Natural killer cell (primary cell): ENCODE data around the gene RGS2. TPM values are rescaled to one million over a fixed set of nuclear protein-coding genes. Genes with fewer than 3 reads are reported as not detected.

Experiments used
- ATAC-seq, 3 donors: fragments of 150-1000 bp in 2 of 3; fragments of 200-7000 bp in 1 of 3; cut with Tn5 transposase; 1 replicate in 1 of 3; 2 replicates in 2 of 3; pipeline ENCODE4 v1.10.0; 2021; ENCODE audit warnings: mild to moderate bottlenecking in 2 of 3, moderate library complexity in 2 of 3
- DNase-seq, 2 donors: peaks; one replicate each; pipeline versions ENCODE4 v3.0.0 to v3.0.0-alpha.2; 2013 to 2021; ENCODE audit warnings: mixed read lengths in 1 of 2
- H3K27ac ChIP-seq: one replicate; pipeline ENCODE4 v1.5.1; 2013; ENCODE audit warnings: mild to moderate bottlenecking, low read length
- H3K27me3 ChIP-seq: one replicate; pipeline ENCODE4 v1.6.1; 2013; ENCODE audit warnings: low read length; ENCODE audit not compliant: control insufficient read depth, insufficient read depth
- H3K36me3 ChIP-seq: one replicate; pipeline ENCODE4 v1.6.1; 2013; ENCODE audit warnings: low read length; ENCODE audit not compliant: control insufficient read depth, insufficient read depth
- H3K4me1 ChIP-seq: one replicate; pipeline ENCODE4 v1.6.1; 2013; ENCODE audit warnings: low read length; ENCODE audit not compliant: control insufficient read depth, insufficient read depth
- H3K4me3 ChIP-seq: one replicate; pipeline ENCODE4 v1.5.1; 2013; ENCODE audit warnings: low read length
- H3K9me3 ChIP-seq: one replicate; pipeline ENCODE4 v1.6.1; 2013; ENCODE audit warnings: low read length; ENCODE audit not compliant: control insufficient read depth, insufficient read depth
- H3K27ac Mint-ChIP-seq, 2 donors: one replicate each; pipeline ENCODE4 v1.8.0; 2022; ENCODE audit warnings: mild to moderate bottlenecking in 2 of 2, mixed read lengths in 2 of 2, moderate library complexity in 1 of 2
- H3K27me3 Mint-ChIP-seq, 2 donors: one replicate each; pipeline ENCODE4 v1.8.0; 2022; ENCODE audit warnings: low read depth in 2 of 2, mixed read lengths in 2 of 2
- H3K36me3 Mint-ChIP-seq: one replicate; pipeline ENCODE4 v1.8.0; 2022; ENCODE audit warnings: mixed read lengths
- H3K4me1 Mint-ChIP-seq, 2 donors: one replicate each; pipeline ENCODE4 v1.8.0; 2022; ENCODE audit warnings: mixed read lengths in 2 of 2
- H3K4me3 Mint-ChIP-seq: one replicate; pipeline ENCODE4 v1.8.0; 2022; ENCODE audit warnings: mild to moderate bottlenecking, moderate library complexity, mixed read lengths
- H3K9me3 Mint-ChIP-seq, 2 donors: one replicate each; pipeline ENCODE4 v1.8.0; 2022; ENCODE audit warnings: mixed read lengths in 2 of 2
- WGBS: methylation state at CpG from one replicate; pipeline ENCODE4 v1.1.7; 2013; ENCODE audit warnings: missing lambda C conversion rate; ENCODE audit not compliant: insufficient coverage; 5-methylcytosine and 5-hydroxymethylcytosine counted together
- intact Hi-C: fragments of 100-400 bp; cut with micrococcal nuclease; formaldehyde crosslinking; loops from one replicate; pipeline ENCODE4 v1.14.2; 2022
- total RNA-seq, 4 donors: library from RNA; stranded (reverse); fragments of 120-200 nt in 1 of 4; gene quantifications; one replicate each; pipeline versions ENCODE4 v1.2.3 to v1.2.4, GENCODE V29; 2013 to 2022
- TF ChIP-seq, protein P1 (sequence below): fragments of 200-600 bp; IDR thresholded peaks from one replicate; pipeline ENCODE4 v1.8.0; 2022; ENCODE audit warnings: antibody characterized with exemption

Gene RGS2
- total RNA-seq, 3 donors from 2014 or later (not counting 1 experiment from before 2014, with no cell fraction given): 117 to 268 (median 154) TPM

- peaks cover 10% of the 10 kb centered on the region for H3K4me1 ChIP-seq
- H3K4me3 ChIP-seq: no peak overlapping the region
- DNase-seq: no peak
- WGBS: 93% methylated on average over 3 of the region's 3 CpGs
- no peak for ATAC-seq
- Mint-ChIP-seq H3K4me3 (no peak overlapping the region), H3K27me3 (no peaks in the 10 kb centered on the region), H3K36me3 (peaks cover 12% of the 10 kb centered on the region), H3K4me1 (peaks cover 24 to 27% of the 10 kb centered on the region in 2 donors), H3K27ac (no peak overlapping the region), H3K9me3 (no peaks in the 10 kb centered on the region)
- H3K9me3 ChIP-seq: no peaks in the 10 kb centered on the region
- TF ChIP-seq, protein P1, sequence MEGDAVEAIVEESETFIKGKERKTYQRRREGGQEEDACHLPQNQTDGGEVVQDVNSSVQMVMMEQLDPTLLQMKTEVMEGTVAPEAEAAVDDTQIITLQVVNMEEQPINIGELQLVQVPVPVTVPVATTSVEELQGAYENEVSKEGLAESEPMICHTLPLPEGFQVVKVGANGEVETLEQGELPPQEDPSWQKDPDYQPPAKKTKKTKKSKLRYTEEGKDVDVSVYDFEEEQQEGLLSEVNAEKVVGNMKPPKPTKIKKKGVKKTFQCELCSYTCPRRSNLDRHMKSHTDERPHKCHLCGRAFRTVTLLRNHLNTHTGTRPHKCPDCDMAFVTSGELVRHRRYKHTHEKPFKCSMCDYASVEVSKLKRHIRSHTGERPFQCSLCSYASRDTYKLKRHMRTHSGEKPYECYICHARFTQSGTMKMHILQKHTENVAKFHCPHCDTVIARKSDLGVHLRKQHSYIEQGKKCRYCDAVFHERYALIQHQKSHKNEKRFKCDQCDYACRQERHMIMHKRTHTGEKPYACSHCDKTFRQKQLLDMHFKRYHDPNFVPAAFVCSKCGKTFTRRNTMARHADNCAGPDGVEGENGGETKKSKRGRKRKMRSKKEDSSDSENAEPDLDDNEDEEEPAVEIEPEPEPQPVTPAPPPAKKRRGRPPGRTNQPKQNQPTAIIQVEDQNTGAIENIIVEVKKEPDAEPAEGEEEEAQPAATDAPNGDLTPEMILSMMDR: no peak
- H3K36me3 ChIP-seq: peaks cover 4% of the 10 kb centered on the region
- no peaks in the 10 kb centered on the region for H3K27me3 ChIP-seq
- H3K27ac ChIP-seq: no peak overlapping the region
- intact Hi-C loops: no loop called here
These were observed 3.8 kb downstream of the RGS2 start for GRCh38 chr1:192812420-192813209.

- DNase-seq: no peak
- 93% methylated on average over 1 of the region's 1 CpG for WGBS
These were observed 6.0 kb downstream of the RGS2 start for GRCh38 chr1:192814805-192815204.

DNA sequence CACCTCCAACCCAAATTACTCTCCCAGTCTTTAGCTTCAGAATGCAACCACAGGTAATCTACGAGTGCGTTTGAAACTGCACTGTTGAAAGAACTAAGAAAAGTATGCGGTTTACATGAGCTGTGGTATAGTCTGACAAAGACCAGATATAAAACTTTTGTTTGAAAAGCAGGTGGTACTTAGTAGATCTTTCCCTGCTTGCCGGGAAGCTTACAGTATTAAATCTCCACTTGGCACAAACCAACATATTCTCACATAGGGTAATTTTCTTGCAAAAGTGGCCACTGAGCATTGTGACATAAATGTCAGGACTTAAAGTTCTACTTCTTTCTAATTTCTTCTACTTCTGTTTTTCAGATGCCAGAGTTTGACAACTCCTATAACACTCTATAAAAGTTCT is 8.4 kb downstream of the RGS2 start:
- Histone ChIP-seq H3K27ac (no peak overlapping the region), H3K9me3 (no peaks in the 10 kb centered on the region), H3K27me3 (no peaks in the 10 kb centered on the region), H3K36me3 (no peaks in the 10 kb centered on the region), H3K4me1 (no peaks in the 10 kb centered on the region), H3K4me3 (no peak overlapping the region)
- TF ChIP-seq, protein P1: no peak
- H3K9me3 Mint-ChIP-seq: no peaks in the 10 kb centered on the region
- ATAC-seq: no peak
- WGBS: 92% methylated on average over 4 of the region's 4 CpGs
- intact Hi-C loops: no loop called here
- H3K27me3 Mint-ChIP-seq: peaks cover 0 to 4% of the 10 kb centered on the region in 2 donors
- no peaks in the 10 kb centered on the region for H3K36me3 Mint-ChIP-seq
- no peak overlapping the region for H3K27ac Mint-ChIP-seq
- no peak for DNase-seq
- H3K4me3 Mint-ChIP-seq: no peak overlapping the region
- no peaks in the 10 kb centered on the region for H3K4me1 Mint-ChIP-seq

More at GRCh38 chr1:192814805-192815204, 6.0 kb downstream of the RGS2 start:
- peak in 2 of 3 donors; percentile 35 to 74 for ATAC-seq
- H3K36me3 ChIP-seq: peaks cover 4% of the 10 kb centered on the region
- Mint-ChIP-seq H3K27ac (no peak overlapping the region), H3K4me3 (no peak overlapping the region), H3K9me3 (no peaks in the 10 kb centered on the region), H3K27me3 (no peaks in the 10 kb centered on the region), H3K36me3 (peaks cover 12% of the 10 kb centered on the region), H3K4me1 (peaks cover 4 to 5% of the 10 kb centered on the region in 2 donors)
- no peaks in the 10 kb centered on the region for H3K9me3 ChIP-seq
- intact Hi-C loops: no loop called here
- H3K4me3 ChIP-seq: no peak overlapping the region
- no peaks in the 10 kb centered on the region for H3K4me1 ChIP-seq
- TF ChIP-seq, protein P1: no peak
- H3K27ac ChIP-seq: no peak overlapping the region
- H3K27me3 ChIP-seq: no peaks in the 10 kb centered on the region

DNA sequence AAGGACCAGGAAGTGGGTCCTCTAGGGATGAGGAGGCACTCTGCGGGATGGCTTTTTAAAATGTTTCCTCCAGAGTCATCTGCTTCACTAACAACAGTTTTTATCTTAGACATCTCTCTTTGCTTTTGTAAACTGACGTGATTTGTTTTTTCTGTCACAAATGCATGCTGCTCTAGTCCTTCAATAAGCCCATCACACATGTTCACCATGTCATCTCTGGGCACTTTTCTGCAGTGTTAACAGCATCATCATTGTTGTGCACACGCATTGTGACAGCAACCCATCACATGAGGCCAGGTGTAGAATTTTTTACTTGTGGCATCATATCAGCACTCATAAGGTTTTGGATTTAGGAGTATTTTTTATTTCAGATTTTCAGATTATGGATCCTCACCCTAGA is 12.5 kb downstream of the RGS2 start:
- 97% methylated on average over 3 of the region's 3 CpGs for WGBS
- Mint-ChIP-seq H3K9me3 (no peaks in the 10 kb centered on the region), H3K4me3 (no peak overlapping the region), H3K36me3 (no peaks in the 10 kb centered on the region), H3K4me1 (no peaks in the 10 kb centered on the region), H3K27me3 (peaks cover 11 to 17% of the 10 kb centered on the region in 2 donors), H3K27ac (no peak overlapping the region)
- intact Hi-C loops: no loop called here
- no peak for DNase-seq
- H3K27me3 ChIP-seq: peaks cover 3% of the 10 kb centered on the region
- no peaks in the 10 kb centered on the region for H3K4me1 ChIP-seq
- ATAC-seq: no peak
- H3K27ac ChIP-seq: no peak overlapping the region
- H3K9me3 ChIP-seq: no peaks in the 10 kb centered on the region
- H3K36me3 ChIP-seq: no peaks in the 10 kb centered on the region
- no peak overlapping the region for H3K4me3 ChIP-seq
- TF ChIP-seq, protein P1: no peak
